OCI-LY7 (cell line): Measurements from ENCODE around the gene FMC1.
"Not testable (repeated sequence)": the region's sequence is repeated elsewhere in the genome, so short reads cannot be mapped to it uniquely, and the experiment has no call there.

Experiments used
- CTCF ChIP-seq: fragments of 200-600 bp; sonication (generic); conservative IDR thresholded peaks from 2 replicates; pipeline ENCODE4 v1.5.1; 2014; ENCODE audit warnings: mild to moderate bottlenecking, antibody characterized with exemption, low read length, moderate library complexity, mixed read lengths
- EZH2phosphoT487 ChIP-seq: fragments of 200-600 bp; sonication (generic); IDR thresholded peaks from 2 replicates; pipeline ENCODE4 v1.6.1; 2018; ENCODE audit warnings: low read depth, borderline replicate concordance, mild to moderate bottlenecking, mixed run types, antibody characterized with exemption, low read length, moderate library complexity, mixed read lengths

- TF ChIP-seq CTCF, EZH2phosphoT487: not testable (repeated sequence)
Measured at GRCh38 chr7:139333443-139333842, 7.7 kb upstream of the FMC1 start.
